NCI-H146 treated with DMSO at 0.1 percent for 48 hours (cell line): Measurements from ENCODE around the gene SCG2.
"Not testable (repeated sequence)": the region's sequence is repeated elsewhere in the genome, so short reads cannot be mapped to it uniquely, and the experiment has no call there.

ENCODE experiments used
- DNase-seq: peaks from one replicate; lab custom pipeline; 2025; ENCODE audit not compliant: unreplicated experiment; lab: John Stamatoyannopoulos, UW

The SCG2 gene

DNA sequence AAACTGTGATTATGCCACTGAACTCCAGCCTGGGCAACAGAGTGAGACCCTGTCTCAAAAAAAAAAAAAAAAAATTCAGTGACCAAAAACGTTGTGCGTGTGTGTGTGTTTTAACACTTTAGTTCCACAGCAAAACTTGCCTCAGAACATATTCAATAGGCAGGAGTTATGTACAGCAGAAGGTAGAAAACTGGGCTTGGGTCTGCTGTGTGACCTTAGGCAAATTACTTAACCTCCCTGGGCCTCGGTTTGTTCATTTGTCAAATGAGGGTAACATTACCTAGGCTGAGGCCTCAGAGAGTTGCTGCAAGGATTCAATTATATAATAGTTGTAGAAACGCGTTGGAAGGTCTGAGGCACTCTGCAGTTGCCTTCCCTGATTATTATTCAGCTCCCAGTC is 10.3 kb upstream of the SCG2 start:
- no peak for DNase-seq

DNA sequence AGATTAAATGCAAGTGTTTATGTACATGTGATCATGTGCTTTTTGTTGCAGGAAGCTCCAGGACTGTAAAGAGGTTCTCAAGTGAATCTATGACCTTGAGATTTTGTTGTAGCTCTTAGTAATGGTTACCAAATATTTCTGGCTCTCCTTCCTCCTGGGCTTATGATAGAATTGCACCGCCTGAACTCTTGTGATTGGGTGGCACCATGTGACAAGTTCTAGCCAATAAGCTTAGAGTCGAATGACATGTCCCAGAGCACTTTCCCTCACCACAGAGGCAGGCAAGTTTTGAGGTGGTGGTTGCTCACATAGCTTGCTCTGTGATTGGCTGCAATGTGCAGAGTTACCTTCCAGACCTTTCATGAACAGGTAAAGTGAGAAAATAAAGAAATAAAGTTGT is 8.9 kb upstream of the SCG2 start:
- no peak for DNase-seq

- DNase-seq, result no peak
Observed at GRCh38 chr2:223607476-223607875, 5.3 kb upstream of the SCG2 start.

DNA sequence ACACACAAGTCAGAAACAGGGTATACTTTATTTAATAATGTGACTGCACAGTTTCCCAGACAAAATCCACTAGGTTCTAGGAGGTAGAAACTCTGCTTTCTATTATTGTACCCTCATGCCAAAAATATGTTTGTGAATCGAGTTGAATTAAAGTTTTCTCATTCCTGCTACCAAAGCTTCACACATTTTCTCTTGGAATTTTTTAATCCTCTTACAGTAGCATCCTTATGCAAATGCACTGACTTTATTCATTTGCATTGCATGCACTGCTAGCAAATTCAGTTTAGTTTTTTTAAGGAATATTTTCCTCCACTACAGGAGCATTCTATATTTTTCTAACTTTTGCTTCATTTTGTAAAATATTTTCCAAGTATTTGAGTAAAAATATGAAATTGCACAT is 4.8 kb upstream of the SCG2 start:
- no peak for DNase-seq

GRCh38 chr2:223604231-223604630 is 2.1 kb upstream of the SCG2 start:
- DNase-seq, result no peak

DNA sequence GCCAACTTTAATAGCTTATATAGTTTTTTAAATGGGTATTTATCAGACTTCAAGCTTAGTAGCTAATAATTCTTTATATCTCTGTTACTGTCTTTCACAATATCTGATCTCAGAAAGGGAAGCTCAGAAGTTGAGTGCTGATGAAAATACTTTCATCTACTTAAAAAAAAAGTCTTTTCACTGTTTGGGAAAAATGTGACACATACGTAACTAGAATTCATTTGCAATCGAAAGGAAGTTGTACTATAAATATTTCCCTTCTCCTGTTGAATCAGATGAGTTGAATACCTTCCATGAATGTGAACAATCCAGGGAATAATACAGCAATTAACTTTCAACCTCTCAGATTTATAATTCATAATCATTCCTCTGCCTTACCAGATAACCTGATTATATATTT is 811 bp upstream of the SCG2 start:
- no peak for DNase-seq

DNA sequence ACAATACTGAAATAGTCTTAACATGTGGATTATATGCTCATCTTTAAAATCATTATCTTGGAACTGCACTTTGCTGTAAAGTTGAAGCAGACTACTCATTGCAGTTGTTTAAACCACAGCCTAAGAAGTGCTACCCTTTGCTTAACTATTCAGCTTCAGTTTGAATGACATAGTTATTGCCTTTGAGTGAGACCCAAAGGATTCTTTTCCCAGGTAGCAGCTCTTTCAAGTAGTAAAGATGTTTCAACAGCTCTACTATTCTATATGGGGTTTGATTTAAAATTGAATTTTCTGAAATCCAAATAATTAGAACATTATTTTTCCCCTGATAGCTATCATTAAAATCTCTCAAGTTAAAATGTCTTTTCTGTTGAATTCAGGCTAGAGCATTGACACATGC is 1.1 kb downstream of the SCG2 start:
- DNase-seq, result peak; percentile 9

GRCh38 chr2:223599640-223600380 is 2.4 kb downstream of the SCG2 start:
- DNase-seq, result no peak

- no peak for DNase-seq
Observed at GRCh38 chr2:223598994-223599639, 3.0 kb downstream of the SCG2 start.

DNA sequence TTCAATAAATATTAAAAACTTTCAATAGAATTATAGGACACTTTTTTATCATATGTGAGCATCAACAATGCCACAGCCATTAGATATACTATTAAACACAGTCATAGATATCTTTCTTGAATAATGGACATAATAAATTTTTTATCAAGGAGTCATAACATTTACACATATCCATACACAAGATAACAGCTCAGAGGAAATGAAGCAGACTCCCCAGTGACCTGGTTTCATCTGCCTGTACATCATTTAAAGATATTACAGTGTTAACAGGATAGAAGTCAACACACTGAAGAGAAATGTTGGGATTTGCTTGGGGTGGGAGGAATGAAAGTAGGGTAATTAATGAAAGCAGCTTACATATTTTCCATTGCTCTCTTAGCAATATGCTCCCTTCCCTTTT is 5.1 kb downstream of the SCG2 start:
- no peak for DNase-seq

DNA sequence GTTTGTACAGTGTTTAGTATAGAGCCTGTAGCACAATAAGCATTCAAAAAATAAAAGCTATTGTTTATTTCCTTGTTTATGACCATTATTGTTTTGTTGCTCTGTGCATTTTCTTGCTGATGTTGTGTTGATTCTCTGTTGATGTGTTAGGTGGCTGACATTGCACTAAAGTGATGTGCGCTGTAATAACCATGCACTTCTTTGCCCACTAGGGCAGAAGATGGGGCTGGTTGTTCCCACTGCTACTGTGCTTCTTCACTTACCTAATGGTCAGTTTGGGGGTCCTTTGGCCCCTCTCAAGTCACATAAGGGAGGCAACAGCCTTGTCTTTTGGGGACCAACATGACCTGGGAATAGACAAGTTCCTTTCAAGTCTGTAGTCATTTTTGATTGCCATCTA is 6.0 kb downstream of the SCG2 start:
- no peak for DNase-seq

- DNase-seq, result no peak
Observed at GRCh38 chr2:223594831-223595230, 7.3 kb downstream of the SCG2 start.

GRCh38 chr2:223594259-223594658 is 7.9 kb downstream of the SCG2 start:
- DNase-seq, result no peak

DNA sequence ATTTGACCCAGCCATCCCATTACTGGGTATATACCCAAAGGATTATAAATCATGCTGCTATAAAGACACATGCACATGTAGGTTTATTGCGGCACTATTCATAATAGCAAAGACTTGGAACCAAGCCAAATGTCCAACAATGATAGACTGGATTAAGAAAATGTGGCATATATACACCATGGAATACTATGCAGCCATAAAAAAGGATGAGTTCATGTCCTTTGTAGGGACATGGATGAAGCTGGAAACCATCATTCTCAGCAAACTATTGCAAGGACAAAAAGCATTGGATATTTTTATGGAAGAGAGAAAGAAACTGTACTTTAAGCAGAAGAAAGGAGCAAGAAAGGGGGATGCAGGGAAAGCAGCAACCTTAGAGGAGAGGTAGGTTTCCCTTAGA is 9.5 kb downstream of the SCG2 start:
- DNase-seq, result not testable (repeated sequence)

- no peak for DNase-seq
Observed at GRCh38 chr2:223591596-223591995, 10.6 kb downstream of the SCG2 start.

- DNase-seq, result peak; percentile 58
Observed at GRCh38 chr2:223590964-223591363, 11.2 kb downstream of the SCG2 start.

- no peak for DNase-seq
Observed at GRCh38 chr2:223589901-223590300, 12.3 kb downstream of the SCG2 start.

- no peak for DNase-seq
Observed at GRCh38 chr2:223588251-223588650, 13.9 kb downstream of the SCG2 start.

DNA sequence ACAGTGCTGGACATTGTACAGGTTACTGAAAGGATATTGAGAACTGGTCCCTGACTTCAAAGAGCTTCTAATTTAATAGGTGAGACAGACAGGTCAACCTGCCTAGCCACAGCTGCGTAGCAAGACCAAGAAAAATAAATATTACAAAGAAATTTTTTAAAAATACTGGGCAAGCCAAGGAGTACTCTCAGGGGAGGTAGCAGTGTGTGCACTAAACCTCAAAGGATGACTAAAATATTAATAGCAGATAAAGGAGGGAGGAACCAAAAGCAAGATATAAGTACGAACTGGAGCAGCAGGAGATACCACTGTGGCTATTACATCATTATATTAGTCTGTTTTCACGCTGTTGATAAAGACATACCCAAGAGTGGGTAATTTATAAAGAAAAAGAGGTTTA is 14.9 kb downstream of the SCG2 start:
- no peak for DNase-seq

DNA sequence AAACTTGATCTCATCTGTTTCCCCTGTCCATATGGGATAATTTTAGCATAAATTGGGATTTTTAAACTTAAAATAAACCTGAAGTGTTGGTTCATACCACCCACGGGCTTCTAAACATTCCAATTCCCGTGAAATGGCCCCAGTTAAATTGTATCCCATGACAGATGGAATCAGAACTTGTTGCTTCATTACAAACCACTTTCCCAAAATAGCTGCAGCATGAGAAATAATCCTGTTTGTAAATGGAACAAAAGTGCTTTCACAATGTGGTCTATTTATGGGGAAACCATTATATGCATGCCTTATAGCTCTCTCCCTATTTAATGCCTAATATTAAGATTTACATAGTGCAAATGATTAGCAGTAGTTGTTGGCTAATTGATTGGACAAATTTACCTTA is 15.9 kb downstream of the SCG2 start:
- DNase-seq, result peak; percentile 43

- peak; percentile 66 for DNase-seq
Observed at GRCh38 chr2:223585666-223586065, 16.5 kb downstream of the SCG2 start.

GRCh38 chr2:223582001-223582400 is 20.2 kb downstream of the SCG2 start:
- no peak for DNase-seq

DNA sequence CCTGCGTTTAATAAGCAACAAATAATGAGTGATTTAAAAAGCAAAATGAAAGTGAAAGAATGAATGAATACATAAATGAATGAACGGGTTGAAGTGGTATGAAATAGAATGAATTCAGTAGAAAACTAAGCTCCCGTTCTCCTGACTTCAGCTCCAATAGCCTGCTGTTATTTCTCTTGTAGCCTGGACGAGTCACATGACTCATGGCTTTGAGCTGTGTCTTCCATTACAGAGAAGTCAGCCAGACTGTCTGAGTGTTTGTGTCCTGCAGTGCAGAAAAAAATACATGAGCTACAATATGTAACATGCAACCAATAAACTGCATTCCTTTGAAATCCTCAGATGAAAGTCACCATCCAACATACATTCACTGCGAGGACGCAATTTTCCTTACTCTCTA is 21.2 kb downstream of the SCG2 start:
- no peak for DNase-seq
